ENCODE data around the gene ZNF775.

The ZNF775 gene

GRCh38 chr7:150400008-150400787, 21.1 kb downstream of the ZNF775 start:
- TF ChIP-seq ZFX (IDR thresholded peaks at IDR 0.05; ENCODE audit: borderline replicate concordance) (no peak), CTCF (IDR thresholded peaks at IDR 0.05) (no peak)
- no peak overlapping the region for H3K27ac ChIP-seq

- H3K27ac ChIP-seq: no peak overlapping the region
- TF ChIP-seq ZFX (IDR thresholded peaks at IDR 0.05; ENCODE audit: borderline replicate concordance): no peak
- no peak for TF ChIP-seq CTCF (IDR thresholded peaks at IDR 0.05)
Observed at GRCh38 chr7:150400788-150401423, 21.8 kb downstream of the ZNF775 start.

- TF ChIP-seq CTCF (IDR thresholded peaks at IDR 0.05) (no peak), ZFX (IDR thresholded peaks at IDR 0.05; ENCODE audit: borderline replicate concordance) (no peak)
- H3K27ac ChIP-seq: no peak overlapping the region
Observed at GRCh38 chr7:150401424-150401790, 22.3 kb downstream of the ZNF775 start.

GRCh38 chr7:150401861-150402631, 22.9 kb downstream of the ZNF775 start:
- no peak overlapping the region for H3K27ac ChIP-seq
- TF ChIP-seq CTCF (IDR thresholded peaks at IDR 0.05) (no peak), ZFX (IDR thresholded peaks at IDR 0.05; ENCODE audit: borderline replicate concordance) (no peak)

GRCh38 chr7:150402671-150403321, 23.7 kb downstream of the ZNF775 start:
- H3K27ac ChIP-seq: no peak overlapping the region
- TF ChIP-seq ZFX (IDR thresholded peaks at IDR 0.05; ENCODE audit: borderline replicate concordance) (no peak), CTCF (IDR thresholded peaks at IDR 0.05) (no peak)

GRCh38 chr7:150403376-150404171, 24.4 kb downstream of the ZNF775 start:
- no peak overlapping the region for H3K27ac ChIP-seq
- TF ChIP-seq ZFX (IDR thresholded peaks at IDR 0.05; ENCODE audit: borderline replicate concordance) (no peak), CTCF (IDR thresholded peaks at IDR 0.05) (no peak)

Measured in 22Rv1 (cell line).